NCI-H345 treated with DMSO at 0.1 percent for 48 hours (cell line): ENCODE results near the gene PFN1.

ENCODE experiments used
- DNase-seq: peaks from one replicate; lab custom pipeline; 2025; ENCODE audit not compliant: unreplicated experiment; lab: John Stamatoyannopoulos, UW

PFN1 gene

DNA sequence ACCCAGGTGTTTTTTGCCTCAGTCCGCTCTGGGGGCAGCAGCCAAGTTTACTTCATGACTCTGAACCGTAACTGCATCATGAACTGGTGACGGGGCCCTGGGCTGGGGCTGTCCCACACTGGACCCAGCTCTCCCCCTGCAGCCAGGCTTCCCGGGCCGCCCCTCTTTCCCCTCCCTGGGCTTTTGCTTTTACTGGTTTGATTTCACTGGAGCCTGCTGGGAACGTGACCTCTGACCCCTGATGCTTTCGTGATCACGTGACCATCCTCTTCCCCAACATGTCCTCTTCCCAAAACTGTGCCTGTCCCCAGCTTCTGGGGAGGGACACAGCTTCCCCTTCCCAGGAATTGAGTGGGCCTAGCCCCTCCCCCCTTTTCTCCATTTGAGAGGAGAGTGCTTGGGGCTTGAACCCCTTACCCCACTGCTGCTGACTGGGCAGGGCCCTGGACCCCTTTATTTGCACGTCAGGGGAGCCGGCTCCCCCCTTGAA is 51.1 kb downstream of the PFN1 start:
- no peak for DNase-seq

DNA sequence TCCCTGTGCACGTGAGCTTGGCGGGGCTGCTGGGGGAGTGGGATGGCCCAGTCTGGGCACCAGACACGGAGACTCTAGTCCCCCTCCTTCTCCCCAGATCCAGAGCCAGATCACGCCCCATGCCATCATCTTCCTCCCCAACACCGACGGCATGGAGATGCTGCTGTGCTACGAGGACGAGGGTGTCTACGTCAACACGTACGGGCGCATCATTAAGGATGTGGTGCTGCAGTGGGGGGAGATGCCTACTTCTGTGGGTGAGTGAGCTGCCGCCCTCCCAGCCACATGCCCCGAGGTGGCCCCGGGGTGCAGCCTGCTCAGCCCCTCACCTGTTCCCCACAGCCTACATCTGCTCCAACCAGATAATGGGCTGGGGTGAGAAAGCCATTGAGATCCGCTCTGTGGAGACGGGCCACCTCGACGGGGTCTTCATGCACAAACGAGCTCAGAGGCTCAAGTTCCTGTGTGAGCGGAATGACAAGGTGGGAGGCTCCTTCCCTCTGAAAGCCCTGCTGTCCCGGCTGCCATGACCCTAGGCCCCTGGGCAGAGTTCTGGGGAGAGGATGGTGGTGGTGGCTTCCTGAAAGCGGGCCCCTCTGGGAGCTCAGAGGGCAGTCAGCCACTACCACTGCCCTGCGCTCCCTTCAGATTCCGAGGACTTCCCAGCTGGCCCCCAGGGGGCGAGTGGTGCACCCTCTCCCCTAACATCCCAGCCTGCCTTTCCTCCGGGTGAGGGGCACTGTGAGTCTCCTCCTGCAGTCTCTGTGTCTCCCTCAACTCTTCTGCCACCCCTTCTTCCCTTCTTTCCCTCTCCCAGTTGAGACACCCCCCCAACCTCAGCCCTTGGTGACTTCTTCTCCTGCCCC is 51.8 kb downstream of the PFN1 start:
- no peak for DNase-seq

DNA sequence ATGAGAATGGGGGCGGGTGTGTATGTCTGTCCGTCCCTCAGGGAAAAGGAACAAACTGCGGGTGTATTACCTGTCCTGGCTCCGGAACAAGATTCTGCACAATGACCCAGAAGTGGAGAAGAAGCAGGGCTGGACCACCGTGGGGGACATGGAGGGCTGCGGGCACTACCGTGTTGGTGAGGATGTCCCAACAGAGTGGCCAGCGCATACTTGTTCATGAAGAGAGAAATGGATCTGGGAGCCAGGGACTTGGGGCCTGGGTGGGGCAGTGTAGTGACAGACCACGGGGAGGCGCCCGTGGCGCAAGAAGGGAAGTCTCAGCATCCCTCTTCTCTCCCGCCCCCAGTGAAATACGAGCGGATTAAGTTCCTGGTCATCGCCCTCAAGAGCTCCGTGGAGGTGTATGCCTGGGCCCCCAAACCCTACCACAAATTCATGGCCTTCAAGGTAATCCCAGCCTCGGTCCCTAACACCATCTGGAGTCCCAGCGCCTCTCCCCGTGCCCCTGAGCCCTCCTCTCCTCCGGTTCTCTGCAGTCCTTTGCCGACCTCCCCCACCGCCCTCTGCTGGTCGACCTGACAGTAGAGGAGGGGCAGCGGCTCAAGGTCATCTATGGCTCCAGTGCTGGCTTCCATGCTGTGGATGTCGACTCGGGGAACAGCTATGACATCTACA is 52.5 kb downstream of the PFN1 start:
- no peak for DNase-seq
